Breast epithelium (tissue), 4 donors: ENCODE results near the gene TTLL1. TPM values are rescaled to one million over a fixed set of nuclear protein-coding genes. Genes with fewer than 3 reads are reported as not detected.

Experiments
- DNase-seq, 2 donors: peaks; one replicate each; pipeline ENCODE4 v3.0.0-alpha.2; 2019; ENCODE audit warnings: low spot score in 2 of 2
- H3K27ac ChIP-seq, 2 donors: fragments of 200-600 bp; sonication (generic) in 1 of 2; one replicate each; pipeline ENCODE4 v1.5.1; 2016 to 2019; ENCODE audit warnings: mild to moderate bottlenecking in 1 of 2
- H3K27me3 ChIP-seq, 2 donors: fragments of 200-600 bp; sonication (generic) in 1 of 2; one replicate each; pipeline versions ENCODE4 v1.5.1 to v1.6.0; 2017 to 2019; ENCODE audit warnings: control low read depth in 1 of 2, mild to moderate bottlenecking in 1 of 2
- H3K36me3 ChIP-seq: fragments of 200-600 bp; one replicate; pipeline ENCODE4 v1.5.1; 2019
- H3K4me1 ChIP-seq, 2 donors: fragments of 200-600 bp; sonication (generic); one replicate each; pipeline ENCODE4 v1.5.1; 2016 to 2019; ENCODE audit warnings: control low read depth in 1 of 2
- H3K4me3 ChIP-seq, 3 donors: fragments of 200-600 bp; sonication (generic); 1 replicate in 2 of 3; 2 replicates in 1 of 3; pipeline ENCODE4 v1.5.1; 2016 to 2019; ENCODE audit warnings: mild to moderate bottlenecking in 3 of 3, moderate library complexity in 2 of 3
- H3K9me3 ChIP-seq, 2 donors: fragments of 200-600 bp; sonication (generic) in 1 of 2; one replicate each; pipeline ENCODE4 v1.5.1; 2016 to 2019; ENCODE audit warnings: control low read depth in 1 of 2
- POLR2A ChIP-seq: fragments of 450-650 bp; IDR thresholded peaks from one replicate; pipeline ENCODE4 v1.6.1; 2016; ENCODE audit warnings: antibody characterized with exemption, mild to moderate bottlenecking, moderate library complexity
- POLR2AphosphoS5 ChIP-seq, 3 donors: sonication (generic); formaldehyde crosslinking; IDR thresholded peaks; one replicate each; pipeline ENCODE4 v1.6.1; 2017; ENCODE audit warnings: antibody characterized with exemption in 3 of 3
- intact Hi-C: fragments of 100-400 bp; cut with DNase I; formaldehyde crosslinking; loops from one replicate; pipeline ENCODE4 v1.15.1; 2023; ENCODE audit warnings: low total_unique reads
- total RNA-seq, 3 donors: library from RNA; depleted of rRNA; stranded (reverse); fragments of >200 nt; gene quantifications; one replicate each; pipeline ENCODE4 v1.1.0, GENCODE V29; 2016
- TF ChIP-seq, protein P1 (sequence below), 3 donors: fragments of 450-650 bp; IDR thresholded peaks; one replicate each; pipeline ENCODE4 v1.5.1; 2016 to 2017; ENCODE audit warnings: antibody characterized with exemption in 3 of 3, mild to moderate bottlenecking in 3 of 3, moderate library complexity in 3 of 3

The TTLL1 gene
- total RNA-seq, 3 donors from 2014 or later: 4.6 to 6.4 (median 5.2) TPM

GRCh38 chr22:42992886-42993479 is 96.2 kb downstream of the TTLL1 start:
- Histone ChIP-seq H3K4me3 (no peak overlapping the region), H3K4me1 (peaks cover 18 to 35% of the 10 kb centered on the region in 2 donors), H3K27me3 (no peaks in the 10 kb centered on the region), H3K9me3 (no peaks in the 10 kb centered on the region), H3K27ac (peak overlapping the region; percentile 91 to 95), H3K36me3 (no peaks in the 10 kb centered on the region)
- DNase-seq: no peak
- intact Hi-C loops: no loop called here
- TF ChIP-seq POLR2A: no peak
- TF ChIP-seq, protein P1, sequence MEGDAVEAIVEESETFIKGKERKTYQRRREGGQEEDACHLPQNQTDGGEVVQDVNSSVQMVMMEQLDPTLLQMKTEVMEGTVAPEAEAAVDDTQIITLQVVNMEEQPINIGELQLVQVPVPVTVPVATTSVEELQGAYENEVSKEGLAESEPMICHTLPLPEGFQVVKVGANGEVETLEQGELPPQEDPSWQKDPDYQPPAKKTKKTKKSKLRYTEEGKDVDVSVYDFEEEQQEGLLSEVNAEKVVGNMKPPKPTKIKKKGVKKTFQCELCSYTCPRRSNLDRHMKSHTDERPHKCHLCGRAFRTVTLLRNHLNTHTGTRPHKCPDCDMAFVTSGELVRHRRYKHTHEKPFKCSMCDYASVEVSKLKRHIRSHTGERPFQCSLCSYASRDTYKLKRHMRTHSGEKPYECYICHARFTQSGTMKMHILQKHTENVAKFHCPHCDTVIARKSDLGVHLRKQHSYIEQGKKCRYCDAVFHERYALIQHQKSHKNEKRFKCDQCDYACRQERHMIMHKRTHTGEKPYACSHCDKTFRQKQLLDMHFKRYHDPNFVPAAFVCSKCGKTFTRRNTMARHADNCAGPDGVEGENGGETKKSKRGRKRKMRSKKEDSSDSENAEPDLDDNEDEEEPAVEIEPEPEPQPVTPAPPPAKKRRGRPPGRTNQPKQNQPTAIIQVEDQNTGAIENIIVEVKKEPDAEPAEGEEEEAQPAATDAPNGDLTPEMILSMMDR (IDR thresholded peaks at IDR 0.05): no peak
- no peak for TF ChIP-seq POLR2AphosphoS5 (IDR thresholded peaks at IDR 0.05)

DNA sequence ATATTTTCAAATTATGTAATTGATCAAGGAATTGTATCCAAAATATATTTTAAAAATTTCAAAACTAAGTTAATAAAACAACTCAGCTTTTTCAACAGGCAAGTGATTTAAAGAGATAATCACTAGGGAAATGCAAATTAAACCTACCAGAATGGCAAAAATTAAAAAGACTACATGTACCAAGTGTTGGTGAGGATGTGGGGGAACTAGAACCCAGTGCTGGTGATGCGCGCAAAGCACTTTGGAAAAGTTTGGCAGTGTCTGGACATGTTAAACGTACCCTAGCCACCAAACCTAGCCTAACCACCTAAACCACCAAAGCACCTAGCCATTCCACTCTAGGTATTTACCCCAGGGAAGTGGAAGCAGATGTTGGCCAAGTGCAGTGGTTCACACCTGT is 97.1 kb downstream of the TTLL1 start:
- DNase-seq: no peak
- intact Hi-C loops: no loop called here
- Histone ChIP-seq H3K27ac (peak overlapping the region; percentile 91 to 95), H3K4me1 (peaks cover 17 to 27% of the 10 kb centered on the region in 2 donors), H3K36me3 (no peaks in the 10 kb centered on the region), H3K27me3 (no peaks in the 10 kb centered on the region), H3K4me3 (no peak overlapping the region), H3K9me3 (no peaks in the 10 kb centered on the region)
- TF ChIP-seq POLR2A: no peak
- no peak for TF ChIP-seq POLR2AphosphoS5 (IDR thresholded peaks at IDR 0.05)
- TF ChIP-seq, protein P1 (IDR thresholded peaks at IDR 0.05): no peak

- no peak overlapping the region for H3K4me3 ChIP-seq
- no peak for DNase-seq
- peak overlapping the region; percentile 40 to 49 for H3K27ac ChIP-seq
- no peaks in the 10 kb centered on the region for H3K27me3 ChIP-seq
- TF ChIP-seq POLR2AphosphoS5 (IDR thresholded peaks at IDR 0.05) (no peak), POLR2A (no peak)
- TF ChIP-seq, protein P1 (IDR thresholded peaks at IDR 0.05): no peak
- no peaks in the 10 kb centered on the region for H3K9me3 ChIP-seq
- intact Hi-C loops: no loop called here
- no peaks in the 10 kb centered on the region for H3K36me3 ChIP-seq
- H3K4me1 ChIP-seq: peaks cover 12 to 19% of the 10 kb centered on the region in 2 donors
These were observed 98.1 kb downstream of the TTLL1 start for GRCh38 chr22:42991010-42991651.

- Histone ChIP-seq H3K36me3 (no peaks in the 10 kb centered on the region), H3K9me3 (no peaks in the 10 kb centered on the region), H3K4me1 (peaks cover 9 to 15% of the 10 kb centered on the region in 2 donors), H3K27ac (peak overlapping the region in 1 of 2 donors; percentile 40), H3K27me3 (no peaks in the 10 kb centered on the region), H3K4me3 (no peak overlapping the region)
- TF ChIP-seq, protein P1 (IDR thresholded peaks at IDR 0.05): no peak
- TF ChIP-seq POLR2A (no peak), POLR2AphosphoS5 (IDR thresholded peaks at IDR 0.05) (no peak)
- intact Hi-C loops: no loop called here
- no peak for DNase-seq
These were observed 98.9 kb downstream of the TTLL1 start for GRCh38 chr22:42990131-42990838.

Other genes with a start within 250 kb of the TTLL1 start
- gene ARFGAP3, start 232.1 kb downstream of the TTLL1 start, total RNA-seq: 10 to 100 TPM; 51.2 to 90.7 (median 70.8) TPM
- 10 to 100 TPM; 43.8 to 82.7 (median 72.4) TPM for gene PACSIN2, start 74.2 kb downstream of the TTLL1 start, total RNA-seq
- gene BIK, start 21.4 kb upstream of the TTLL1 start, total RNA-seq: 10 to 100 TPM in 2 of 3 donors, not detected in 1; 22.6 to 25.0 TPM
- gene MCAT, start 54.0 kb upstream of the TTLL1 start, total RNA-seq: 10 to 100 TPM; 18.6 to 31.1 (median 26.2) TPM
- gene TSPO, start 62.2 kb upstream of the TTLL1 start, total RNA-seq: 100 to 1,000 TPM; 250 to 468 (median 284) TPM
- 10 to 100 TPM; 25.9 to 36.0 (median 31.4) TPM for gene TTLL12, start 97.7 kb upstream of the TTLL1 start, total RNA-seq